Measurements from ENCODE around the gene NXPH2.

GRCh38 chr2:138741851-138742250, 38.3 kb downstream of the NXPH2 start:
- TF ChIP-seq POLR2AphosphoS5 (IDR thresholded peaks at IDR 0.05; ENCODE audit: low read depth, low read length) (no peak), POLR2A (IDR thresholded peaks at IDR 0.05; ENCODE audit: low read depth, low read length) (no peak)
